ENCODE measurements around the gene SLC35E2B.
"Not testable (repeated sequence)": the region's sequence is repeated elsewhere in the genome, so short reads cannot be mapped to it uniquely, and the experiment has no call there.

The SLC35E2B gene

DNA sequence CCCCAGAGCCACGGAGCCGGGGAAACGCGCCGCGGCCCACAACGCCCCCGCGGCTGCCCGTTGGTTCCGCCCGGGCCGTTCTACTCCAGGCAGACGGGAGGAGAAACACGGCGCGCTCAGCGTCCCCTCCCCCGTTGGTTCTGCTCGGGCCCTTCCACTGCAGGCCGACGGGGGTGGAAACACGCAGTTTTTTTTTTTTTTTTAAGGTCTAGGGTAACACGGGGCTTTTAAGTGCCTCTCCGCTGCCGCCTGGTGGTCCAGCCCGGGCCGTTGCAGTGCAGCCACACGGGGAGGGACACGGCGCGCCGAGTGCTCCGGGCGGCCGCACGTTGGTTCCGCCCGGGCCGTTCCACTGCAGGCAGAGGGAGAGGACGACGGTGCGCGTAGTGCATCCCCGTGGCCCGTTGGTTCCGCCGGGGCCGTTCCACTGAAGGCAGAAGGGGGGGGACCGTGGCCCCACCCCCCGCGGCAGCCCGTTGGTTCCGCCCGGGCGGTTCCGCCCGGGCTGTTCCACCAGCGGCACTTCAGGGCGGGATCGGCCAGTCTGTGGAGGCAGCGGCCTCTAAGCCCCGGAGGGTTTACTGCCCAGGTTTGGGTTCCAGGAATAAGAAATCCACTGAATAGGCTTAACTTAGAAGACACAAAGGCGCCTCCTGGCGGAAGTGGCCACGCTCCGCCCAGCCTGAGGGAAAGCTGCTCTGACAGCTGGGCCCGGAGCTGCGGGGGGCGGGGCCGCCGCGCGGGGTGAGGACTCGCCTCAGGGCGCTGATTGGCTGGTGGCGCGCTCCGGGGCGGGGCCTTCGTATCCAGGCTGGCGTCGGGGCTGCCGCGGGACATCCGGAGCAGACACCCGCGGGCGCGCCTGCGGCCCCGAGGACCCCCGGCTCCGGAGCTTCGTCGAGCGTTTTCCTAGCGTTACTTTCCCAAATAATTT is at the start of gene SLC35E2B:
SLC35E2B (minus strand) TSS at position 82 of the 934 bp plus-strand sequence. CDS start 16,096 bp downstream, outside the sequence.
- peak; percentile 97 for DNase-seq (ENCODE audit: low read depth)

DNA sequence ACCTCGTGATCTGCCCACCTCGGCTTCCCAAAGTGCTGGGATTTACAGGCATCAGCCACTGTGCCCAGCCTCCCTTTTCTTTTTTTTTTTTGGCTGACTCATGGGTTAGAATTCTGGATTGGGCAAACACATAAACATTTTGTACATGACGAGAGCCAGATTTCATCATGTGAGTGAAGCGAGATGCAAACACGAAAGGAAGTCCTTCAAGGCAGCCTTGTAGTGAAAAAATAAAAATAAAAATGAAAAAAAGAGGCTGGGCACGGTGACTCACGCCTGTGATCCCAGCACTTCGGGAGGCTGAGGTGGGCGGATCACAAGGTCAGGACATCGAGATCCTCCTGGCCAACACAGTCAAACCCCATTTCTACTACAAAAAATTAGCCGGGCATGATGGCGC is 48.4 kb upstream of the SLC35E2B start:
- not testable (repeated sequence) for DNase-seq (ENCODE audit: low read depth)

DNA sequence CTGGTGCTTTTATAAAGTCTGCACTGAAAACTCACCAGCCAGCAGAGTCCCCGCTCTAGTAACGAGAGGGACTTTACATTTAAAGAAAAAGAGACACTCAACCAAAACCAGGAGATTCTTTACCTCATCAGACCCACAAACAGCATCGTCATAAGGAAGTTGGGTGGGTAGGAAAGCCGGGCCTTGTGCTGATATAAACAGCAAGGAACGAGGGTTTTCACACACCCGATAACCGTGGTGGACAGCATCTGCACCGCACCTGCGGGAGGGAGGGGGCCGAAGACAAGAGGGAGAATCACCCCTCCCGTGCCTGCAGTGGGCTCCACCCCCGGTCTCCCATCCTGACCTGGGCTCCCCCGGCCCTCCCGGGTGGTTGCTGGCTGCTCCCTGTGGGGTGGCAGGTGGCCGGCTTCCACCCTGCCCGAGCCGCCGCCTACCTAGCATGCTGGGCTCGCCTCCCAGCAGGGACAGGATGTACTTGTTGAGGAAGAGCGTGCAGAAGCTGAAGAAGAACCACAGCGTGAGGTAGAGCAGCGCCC is 46.3 kb upstream of the SLC35E2B start:
- DNase-seq (ENCODE audit: low read depth), result not testable (repeated sequence)

DNA sequence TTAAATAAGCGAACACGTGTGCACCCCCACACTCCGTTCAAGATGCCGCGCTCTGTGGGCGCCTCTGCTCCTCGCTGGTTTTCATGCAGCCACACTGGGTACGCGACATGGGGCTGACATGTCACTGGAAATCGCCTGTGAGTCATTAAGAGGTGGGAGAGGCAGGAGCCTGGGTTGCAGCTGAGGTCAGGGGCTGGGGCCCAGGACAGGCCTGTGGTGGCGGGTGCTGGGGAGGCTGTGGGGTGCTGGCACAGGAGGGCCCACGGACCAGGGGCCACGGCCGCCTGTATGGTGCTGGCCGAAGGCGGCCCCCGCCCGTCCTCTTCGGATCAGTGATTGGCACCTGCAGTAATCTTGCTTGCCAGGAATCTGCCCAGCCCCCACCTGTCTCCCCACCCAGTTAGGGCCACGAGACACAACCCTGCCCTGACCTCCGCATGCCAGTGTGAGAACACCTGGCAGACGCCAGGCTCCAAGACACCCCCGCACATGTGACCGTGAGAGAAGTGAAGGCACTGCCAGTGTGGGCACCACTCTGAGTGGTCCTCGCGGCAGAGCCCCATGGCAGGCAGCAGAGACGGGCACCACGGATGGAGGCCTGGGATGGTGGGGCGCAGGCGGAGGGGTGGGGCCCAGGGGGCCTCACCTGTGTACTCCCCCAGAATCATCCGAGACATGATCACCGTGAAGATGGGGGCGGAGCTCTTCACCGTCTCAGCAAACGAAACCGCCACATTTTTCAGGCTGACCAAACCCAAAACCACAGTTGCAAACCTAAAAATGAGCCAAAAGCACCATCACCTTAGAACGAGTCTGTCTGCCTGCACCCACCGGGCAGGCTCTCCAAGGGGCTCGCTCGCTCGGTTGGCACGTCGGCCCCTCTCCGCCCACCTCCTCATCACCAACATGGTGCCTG is 45.3 kb upstream of the SLC35E2B start:
- DNase-seq (ENCODE audit: low read depth), result not testable (repeated sequence)

DNA sequence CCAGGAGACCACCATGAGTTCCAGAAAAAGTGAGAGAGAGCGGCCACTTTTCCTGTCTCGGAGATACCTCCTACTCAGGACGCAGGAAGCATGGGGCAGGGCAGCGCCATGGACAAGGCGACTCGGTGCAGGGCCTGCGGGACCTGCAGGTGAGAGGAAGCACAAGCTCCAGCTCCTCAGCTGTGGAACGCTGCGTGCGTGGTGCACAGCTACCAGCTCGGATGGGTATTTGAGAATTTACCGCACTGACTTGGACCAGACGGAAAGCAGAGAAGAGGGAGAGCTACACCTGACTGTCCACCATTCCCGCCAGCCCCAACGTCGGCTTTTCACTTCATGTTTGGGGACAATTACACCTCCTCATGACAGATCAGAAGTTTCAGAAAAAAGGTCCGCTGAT is 39.8 kb upstream of the SLC35E2B start:
- no peak for DNase-seq (ENCODE audit: low read depth)

DNA sequence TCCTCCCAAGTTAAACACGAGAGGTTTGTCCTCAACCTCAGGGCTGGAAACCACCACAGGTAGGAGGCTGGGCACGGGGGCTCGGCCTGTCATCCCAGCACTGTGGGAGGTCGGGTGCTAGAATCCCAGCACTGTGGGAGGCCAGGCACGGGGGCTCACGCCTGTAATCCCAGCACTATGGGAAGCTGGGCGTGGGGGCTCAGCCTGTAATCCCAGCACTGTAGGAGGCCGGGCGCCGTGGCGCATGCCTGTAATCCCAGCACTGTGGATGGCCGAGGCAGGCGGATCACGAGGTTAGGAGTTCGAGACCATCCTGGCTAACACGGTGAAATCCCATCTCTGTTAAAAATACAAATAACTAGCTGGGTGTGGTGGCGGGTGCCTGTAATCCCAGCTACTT is 38.3 kb upstream of the SLC35E2B start:
- no peak for DNase-seq (ENCODE audit: low read depth)

DNA sequence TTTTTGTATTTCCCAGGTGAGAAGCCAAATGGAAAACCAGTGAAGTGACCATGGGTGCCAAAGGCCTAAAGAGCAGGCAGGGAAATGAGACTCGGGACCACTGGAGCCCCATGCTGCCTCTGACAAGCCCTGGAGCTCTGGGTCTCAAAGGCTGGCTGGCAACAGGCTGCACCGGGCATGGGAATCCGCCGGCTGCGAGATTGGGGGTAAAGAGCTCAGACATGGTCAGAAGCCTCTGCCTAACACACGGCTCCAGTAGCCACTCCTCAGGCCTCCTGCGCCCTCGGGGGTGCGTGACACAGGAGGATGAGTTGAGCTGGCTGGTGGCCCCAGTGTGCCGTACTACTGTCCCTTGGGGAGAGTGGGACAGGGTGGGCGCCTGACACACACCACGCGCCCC is 37.6 kb upstream of the SLC35E2B start:
- DNase-seq (ENCODE audit: low read depth), result not testable (repeated sequence)

DNA sequence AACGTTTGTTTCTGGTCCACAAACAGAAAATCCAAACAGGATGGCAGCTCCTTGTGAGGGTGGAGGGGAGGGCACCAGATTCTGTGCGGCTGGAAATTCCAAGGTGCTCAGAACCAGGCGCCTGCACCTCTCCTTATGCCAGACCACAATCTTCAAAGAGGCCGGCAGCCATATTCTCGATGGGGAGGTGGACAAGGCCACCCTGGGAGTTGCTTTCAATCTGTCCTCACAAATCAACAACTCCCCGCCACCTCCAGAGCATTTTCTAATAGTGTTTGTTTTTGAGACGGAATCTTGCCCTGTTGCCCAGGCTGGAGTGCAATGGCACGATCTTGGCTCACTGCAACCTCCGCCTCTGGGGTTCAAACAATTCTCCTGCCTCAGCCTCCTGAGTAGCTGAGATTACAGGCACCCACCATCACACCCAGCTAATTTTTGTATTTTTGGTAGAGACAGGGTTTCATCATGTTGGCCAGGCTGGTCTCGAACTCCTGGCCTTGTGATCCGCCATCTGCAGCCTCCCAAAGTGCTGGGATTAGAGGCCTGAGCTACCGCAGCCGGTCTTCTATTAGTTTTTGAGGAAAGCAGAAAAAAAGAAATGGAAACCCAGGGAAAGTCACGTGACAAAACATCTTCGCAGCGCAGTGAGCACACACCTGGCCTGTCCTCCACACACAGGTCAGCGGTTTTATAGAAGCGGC is 36.7 kb upstream of the SLC35E2B start:
- DNase-seq (ENCODE audit: low read depth), result not testable (repeated sequence)

DNA sequence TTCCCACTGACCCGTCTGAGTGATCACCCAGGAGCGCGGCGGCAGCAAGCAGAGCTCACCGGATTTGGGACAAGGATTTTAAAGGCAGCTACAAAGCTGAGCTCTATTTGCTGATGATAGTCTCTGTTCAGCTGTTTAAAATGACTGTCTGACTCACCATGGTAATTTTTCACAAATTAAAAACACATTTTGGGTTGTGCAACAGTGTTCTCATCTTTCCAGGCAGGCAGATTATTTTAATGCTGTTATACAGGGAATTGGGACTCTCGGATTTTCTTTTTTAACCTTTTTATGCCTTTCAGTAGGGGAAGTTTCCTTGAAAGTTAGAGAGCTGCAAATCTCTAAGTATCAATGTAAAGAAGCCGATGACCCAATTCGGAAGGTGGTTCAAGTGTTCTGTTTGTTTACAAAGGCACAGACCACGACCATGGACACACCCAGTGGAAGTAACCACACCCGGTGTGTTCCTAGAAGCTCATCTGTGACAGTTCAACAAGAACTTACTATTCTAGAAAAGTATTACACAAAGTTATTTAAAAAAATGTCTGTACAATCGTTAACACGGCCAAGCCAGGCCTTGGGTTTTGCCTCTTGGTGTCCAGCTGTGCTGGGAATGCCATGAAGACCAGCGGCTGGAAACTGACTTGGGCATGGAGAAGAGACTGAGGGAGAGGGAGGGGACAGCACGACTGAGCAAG is 35.9 kb upstream of the SLC35E2B start:
- DNase-seq (ENCODE audit: low read depth), result peak; percentile 26

DNA sequence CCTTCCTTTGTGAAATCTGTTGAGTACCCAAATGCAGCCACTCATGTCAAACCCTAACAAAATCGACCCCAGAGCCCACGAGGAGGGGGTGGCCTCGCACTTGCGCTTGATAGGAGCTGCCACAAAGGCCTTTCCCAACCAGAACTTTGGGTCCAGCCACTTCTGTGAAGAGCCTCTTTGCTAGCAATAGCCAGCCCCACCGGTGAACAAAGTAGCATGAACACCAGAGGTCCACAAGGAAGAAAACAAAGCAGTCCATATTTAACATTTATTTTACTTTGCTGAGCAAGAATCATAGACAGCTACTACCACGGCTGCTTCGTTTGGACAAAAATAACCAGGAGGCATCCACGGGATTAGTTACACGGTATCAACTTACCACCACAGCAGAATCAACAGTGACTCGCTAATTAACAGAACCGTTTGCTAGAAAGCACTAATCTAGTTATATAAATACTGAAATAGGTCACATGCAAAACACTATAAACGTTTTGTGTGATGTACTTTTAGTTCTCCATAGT is 34.6 kb upstream of the SLC35E2B start:
- not testable (repeated sequence) for DNase-seq (ENCODE audit: low read depth)

DNA sequence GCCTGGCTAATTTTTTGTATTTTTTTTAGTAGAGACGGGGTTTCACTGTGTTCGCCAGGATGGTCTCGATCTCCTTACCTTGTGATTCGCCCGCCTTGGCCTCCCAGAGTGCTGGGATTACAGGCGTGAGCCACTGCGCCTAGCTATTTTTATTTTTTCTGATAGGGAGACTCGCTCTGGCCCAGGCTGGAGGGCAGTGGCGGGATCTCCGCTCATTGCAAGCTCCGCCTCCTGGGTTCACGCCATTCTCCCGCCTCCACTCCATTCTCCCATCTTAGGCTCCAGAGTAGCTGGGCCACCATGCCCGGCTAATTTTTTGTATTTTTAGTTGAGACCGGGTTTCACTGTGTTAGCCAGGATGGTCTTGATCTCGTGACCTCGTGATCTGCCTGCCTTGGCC is 33.5 kb upstream of the SLC35E2B start:
- DNase-seq (ENCODE audit: low read depth), result not testable (repeated sequence)

DNA sequence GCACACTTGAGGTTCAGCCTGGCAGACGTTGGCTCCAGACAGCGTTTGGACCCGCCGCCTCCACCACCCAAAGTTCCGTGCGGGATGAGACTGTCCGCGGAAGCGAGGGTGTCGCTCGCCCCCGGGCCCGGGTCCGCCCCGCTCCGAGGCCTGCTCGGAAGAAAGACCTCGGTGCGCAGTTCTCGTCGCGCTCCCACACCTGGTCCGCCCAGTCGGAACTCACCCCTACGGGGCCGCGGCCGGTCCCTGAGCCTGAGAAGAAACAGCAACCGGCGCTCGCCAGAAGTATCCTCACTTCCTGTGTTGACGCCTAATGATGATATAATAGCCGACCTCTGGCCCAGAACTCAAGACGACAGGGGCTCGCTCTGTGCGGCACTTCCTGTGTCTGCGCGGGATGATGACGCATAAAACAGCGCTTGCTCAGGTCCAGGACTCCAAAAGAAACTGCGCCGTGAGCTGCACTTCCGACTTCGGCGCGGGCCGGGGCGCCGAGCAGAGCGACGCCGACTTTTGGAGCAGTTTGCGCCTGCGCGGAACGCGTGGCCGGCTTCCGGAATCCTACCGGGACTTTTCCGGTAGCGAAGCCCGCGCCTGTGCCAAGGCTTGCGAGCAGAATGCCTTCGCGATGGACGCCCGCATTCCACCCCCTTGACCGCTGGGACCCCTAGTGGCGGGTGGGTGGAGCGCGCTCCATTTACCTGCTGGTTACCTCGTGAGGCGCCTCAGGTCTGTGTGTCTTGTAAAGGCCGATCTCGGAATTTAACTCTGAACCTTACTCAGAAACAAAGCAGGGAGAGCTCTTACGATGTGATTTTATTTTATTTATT is 31.7 kb upstream of the SLC35E2B start, which contains the start of gene CDK11A:
CDK11A (minus strand) TSS at position 323 of the 830 bp plus-strand sequence. CDS start 1,539 bp downstream, outside the sequence.
- peak; percentile 100 for DNase-seq (ENCODE audit: low read depth)

DNA sequence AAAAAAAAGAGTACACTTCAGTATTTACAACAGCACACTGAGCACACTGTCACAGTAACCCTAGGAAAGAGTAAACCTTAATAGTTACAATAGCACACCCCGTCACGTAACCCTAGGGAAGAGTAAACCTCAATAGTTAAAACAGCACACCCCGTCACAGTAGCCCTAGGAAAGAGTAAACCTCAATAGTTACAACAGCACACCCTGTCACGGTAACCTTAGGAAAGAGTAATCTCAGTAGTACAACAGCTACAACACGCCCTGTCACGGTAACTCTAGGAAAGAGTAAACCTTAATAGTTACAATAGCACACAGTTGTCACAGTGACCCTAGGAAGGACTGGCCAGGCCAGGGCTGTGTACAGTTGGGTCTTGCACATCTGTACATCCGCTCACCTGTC is 28.6 kb upstream of the SLC35E2B start:
- DNase-seq (ENCODE audit: low read depth), result no peak

DNA sequence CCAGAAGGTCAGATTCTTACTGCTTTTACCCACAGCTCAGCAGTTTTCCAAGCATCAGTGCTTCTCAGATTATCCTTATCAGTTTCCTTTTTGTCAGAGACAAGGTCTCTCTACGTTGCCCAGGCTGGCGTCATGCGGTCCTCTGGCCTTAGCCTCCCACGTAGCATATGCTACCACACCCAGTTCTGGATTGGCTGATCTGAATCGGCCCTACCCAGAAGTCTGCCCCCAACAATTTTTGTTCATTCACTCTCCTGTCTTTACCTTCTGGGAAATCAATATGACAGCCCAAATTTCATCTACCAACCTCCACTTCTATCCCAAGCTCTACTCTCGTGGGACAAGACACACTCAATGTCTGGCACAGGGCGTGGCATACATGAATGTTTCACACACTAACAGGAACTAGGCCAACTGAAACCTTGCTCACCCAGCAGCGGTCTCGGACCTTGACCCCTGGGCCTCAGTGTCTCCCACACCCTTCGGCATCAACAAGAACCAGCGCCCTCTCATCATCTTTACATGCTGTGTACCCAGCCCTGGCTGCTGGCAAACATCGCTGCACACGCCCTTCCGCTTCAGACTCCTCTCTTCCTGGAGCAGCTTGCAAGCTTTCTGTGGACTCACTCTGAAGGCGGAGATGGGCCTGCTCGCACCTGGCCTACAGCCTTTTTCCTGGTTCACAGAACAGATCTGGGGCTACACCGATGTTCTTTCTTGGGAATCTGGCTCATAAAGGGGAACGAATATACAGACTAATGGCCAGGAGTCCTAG is 22.7 kb upstream of the SLC35E2B start:
- DNase-seq (ENCODE audit: low read depth), result peak; percentile 87

DNA sequence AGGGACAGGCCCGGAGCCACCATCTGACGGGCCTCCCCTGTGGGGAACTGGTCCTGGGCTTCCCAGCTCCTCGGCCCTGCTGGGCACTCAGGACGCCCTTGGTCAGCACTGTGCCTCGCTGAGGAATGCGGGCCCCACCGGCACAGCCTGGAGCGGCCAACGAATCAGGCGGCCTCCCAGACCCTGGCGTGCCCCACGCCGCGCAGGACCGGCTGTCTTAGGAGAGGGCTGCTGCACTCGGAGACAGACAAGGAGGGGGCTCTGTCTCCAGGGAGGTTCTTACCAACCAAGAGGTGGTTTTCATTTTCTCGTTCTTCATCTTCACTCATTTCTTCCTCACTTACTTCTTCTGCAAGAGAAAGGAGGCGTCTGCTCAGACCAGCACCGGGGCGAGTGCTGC is 15.3 kb upstream of the SLC35E2B start:
- DNase-seq (ENCODE audit: low read depth), result not testable (repeated sequence)

DNA sequence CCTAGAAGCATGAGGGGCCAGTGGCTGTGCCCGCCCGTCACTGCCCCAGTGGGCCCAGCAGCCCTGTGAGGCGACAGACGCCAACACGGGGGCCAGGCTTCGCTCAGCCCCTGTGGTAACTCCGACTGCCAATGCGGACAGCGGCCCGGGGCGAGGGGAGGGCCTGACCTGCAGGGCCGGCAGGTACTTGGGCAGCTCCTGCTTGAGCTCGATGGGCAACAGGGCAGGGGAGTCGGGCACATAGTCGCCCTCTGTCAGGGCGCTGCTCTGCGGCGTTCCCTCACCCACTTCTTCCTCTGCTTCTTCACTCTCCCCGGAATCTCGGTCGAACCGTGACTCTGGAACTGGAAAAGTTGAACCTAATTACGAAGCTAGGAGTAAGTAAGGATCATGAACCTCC is 14.6 kb upstream of the SLC35E2B start:
- not testable (repeated sequence) for DNase-seq (ENCODE audit: low read depth)

DNA sequence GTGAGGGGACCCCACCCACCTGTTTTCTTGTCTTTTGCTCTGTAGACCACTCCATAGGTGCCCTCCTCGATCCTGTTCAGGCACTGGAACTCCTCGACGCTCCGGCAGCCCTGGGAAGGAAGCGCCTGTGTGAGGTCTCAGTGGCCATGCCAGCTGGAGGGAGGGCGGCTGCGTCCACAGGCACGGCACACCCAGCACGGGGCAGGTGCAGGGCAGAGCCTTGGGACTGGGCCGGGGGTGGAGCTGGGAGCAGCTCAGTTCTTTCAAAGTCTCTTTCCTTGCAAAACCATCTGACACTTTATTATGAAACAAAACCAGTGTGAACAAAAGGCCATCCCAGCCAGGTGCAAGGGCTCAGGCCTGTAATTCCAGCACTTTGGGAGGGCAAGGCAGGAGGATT is 13.0 kb upstream of the SLC35E2B start:
- not testable (repeated sequence) for DNase-seq (ENCODE audit: low read depth)

DNA sequence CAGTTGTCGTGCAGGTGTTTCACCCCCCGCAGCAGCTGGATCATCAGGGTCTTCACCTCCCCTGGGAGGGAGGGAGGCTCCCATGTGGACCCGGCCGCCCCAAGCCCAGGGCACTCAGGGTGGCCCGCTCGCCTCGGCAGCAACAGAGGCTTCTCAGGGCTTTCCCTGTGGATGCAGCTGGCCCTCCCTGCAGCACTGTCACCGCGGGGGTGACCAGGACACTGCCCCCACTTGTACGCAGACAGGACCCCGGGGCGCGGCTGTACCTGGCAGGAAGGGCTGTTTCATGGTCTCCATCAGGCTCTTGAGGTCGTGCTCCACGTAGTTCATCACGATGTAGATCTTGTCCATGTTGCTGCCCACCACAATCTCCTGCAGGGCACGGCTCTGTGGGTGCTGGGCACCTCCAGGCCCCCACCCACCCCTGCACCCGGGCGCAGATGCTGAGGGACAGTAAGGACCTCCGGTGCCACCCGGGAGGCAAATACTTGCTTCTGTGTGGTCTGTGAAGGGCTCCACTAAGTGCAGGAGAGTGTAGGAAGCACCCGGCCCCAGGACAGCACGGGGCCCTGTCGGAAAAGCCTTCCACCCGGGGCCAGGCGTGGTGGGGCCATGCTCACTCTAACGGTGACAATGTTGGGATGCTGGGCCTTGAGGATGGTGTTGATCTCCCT is 11.8 kb upstream of the SLC35E2B start:
- not testable (repeated sequence) for DNase-seq (ENCODE audit: low read depth)
